Stomach (tissue), 4 donors: ENCODE results near the gene PCBD1.

Source experiments
- EP300 ChIP-seq: sonication (generic); formaldehyde crosslinking; IDR thresholded peaks from one replicate; pipeline ENCODE4 v1.6.1; 2017; ENCODE audit warnings: antibody characterized with exemption
- POLR2A ChIP-seq, 4 donors: fragments of 450-650 bp; IDR thresholded peaks; one replicate each; pipeline ENCODE4 v1.6.1; 2016; ENCODE audit warnings: antibody characterized with exemption in 4 of 4, control low read depth in 2 of 4, mild to moderate bottlenecking in 1 of 4, moderate library complexity in 1 of 4
- POLR2AphosphoS5 ChIP-seq, 3 donors: sonication (generic); formaldehyde crosslinking; IDR thresholded peaks; one replicate each; pipeline ENCODE4 v1.6.1; 2016; ENCODE audit warnings: antibody characterized with exemption in 3 of 3
- TF ChIP-seq, protein P1 (sequence below), 7 experiments: fragments of 450-650 bp in 4 of 7; fragments of 200-600 bp in 3 of 7; sonication (generic) in 3 of 7; IDR thresholded peaks; one replicate each; pipeline ENCODE4 v1.5.1; 2016 to 2019; ENCODE audit warnings: antibody characterized with exemption in 7 of 7, control low read depth in 2 of 7, mild to moderate bottlenecking in 1 of 7

DNA sequence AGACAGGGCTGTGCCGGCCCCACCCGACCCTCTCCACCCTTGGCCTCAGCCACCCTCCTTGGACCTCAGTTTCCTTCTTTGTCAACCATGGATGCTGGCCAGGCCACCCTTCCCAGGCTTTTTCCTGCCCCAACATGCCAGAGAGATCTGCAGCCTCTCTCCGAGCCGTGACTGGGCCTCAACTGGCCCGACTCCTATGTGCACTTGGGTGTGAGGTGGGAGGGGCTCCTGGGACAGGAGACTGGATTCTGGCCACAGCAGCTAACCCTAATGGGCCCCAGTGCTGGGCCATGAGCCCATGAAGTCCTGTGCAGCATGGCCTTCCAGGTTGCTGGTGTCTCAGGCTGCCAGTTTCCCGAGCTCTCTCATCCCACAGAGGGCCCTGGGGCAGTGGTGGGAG lies 47.7 kb upstream of the PCBD1 start:
- TF ChIP-seq POLR2AphosphoS5 (IDR thresholded peaks at IDR 0.05) (no peak), POLR2A (IDR thresholded peaks at IDR 0.05) (no peak), EP300 (no peak)
- TF ChIP-seq, protein P1, sequence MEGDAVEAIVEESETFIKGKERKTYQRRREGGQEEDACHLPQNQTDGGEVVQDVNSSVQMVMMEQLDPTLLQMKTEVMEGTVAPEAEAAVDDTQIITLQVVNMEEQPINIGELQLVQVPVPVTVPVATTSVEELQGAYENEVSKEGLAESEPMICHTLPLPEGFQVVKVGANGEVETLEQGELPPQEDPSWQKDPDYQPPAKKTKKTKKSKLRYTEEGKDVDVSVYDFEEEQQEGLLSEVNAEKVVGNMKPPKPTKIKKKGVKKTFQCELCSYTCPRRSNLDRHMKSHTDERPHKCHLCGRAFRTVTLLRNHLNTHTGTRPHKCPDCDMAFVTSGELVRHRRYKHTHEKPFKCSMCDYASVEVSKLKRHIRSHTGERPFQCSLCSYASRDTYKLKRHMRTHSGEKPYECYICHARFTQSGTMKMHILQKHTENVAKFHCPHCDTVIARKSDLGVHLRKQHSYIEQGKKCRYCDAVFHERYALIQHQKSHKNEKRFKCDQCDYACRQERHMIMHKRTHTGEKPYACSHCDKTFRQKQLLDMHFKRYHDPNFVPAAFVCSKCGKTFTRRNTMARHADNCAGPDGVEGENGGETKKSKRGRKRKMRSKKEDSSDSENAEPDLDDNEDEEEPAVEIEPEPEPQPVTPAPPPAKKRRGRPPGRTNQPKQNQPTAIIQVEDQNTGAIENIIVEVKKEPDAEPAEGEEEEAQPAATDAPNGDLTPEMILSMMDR (IDR thresholded peaks at IDR 0.05), result no peak
